HepG2 (cell line): Measurements from ENCODE around the gene NCS1. TPM values are rescaled to one million over a fixed set of nuclear protein-coding genes. Genes with fewer than 3 reads are reported as not detected.
A peak's percentile ranks its signal among the peaks of the same experiment; 100 is the strongest.

Source experiments
- ATAC-seq: fragments of 200-7000 bp; cut with Tn5 transposase; 3 replicates; pipeline ENCODE4 v1.9.1; 2020; ENCODE audit warnings: mild to moderate bottlenecking, moderate library complexity
- BruUV-seq: library from RNA; stranded (reverse); fragments of 400-500 nt; replicated peaks from 2 replicates; lab custom pipeline; 2021; lab: Mats Ljungman, UMichigan
- CTCF ChIA-PET: fragments of 300-600 bp; formaldehyde crosslinking; extraction: SDS; loops from one replicate; lab custom pipeline; 2021; ENCODE audit warnings: low total read pairs, inconsistent platforms, low intra/inter-chr PET ratio; lab: Yijun Ruan, JAX
- POLR2A ChIA-PET: fragments of 350-600 bp; sonication (Branson Sonifier 250); formaldehyde crosslinking; loops from one replicate; lab custom pipeline; 2020; ENCODE audit warnings: antibody characterized with exemption, inconsistent platforms; lab: Yijun Ruan, JAX
- DNase-seq: peaks from one replicate; pipeline ENCODE4 v3.0.0-alpha.2; 2015; ENCODE audit warnings: low spot score
- FAIRE-seq: peaks from 3 replicates; lab custom pipeline; 2011; peaks lifted over from hg19 to GRCh38; lab: Jason Lieb, UNC
- H2AFZ ChIP-seq: one replicate; pipeline ENCODE4 v1.6.1; 2011; ENCODE audit warnings: low read length, inconsistent platforms
- H3K27ac ChIP-seq: fragments of 300-600 bp; 3 replicates; pipeline ENCODE4 v1.8.0; 2011; ENCODE audit warnings: mixed run types, mild to moderate bottlenecking, mixed read lengths, low read length, inconsistent platforms; ENCODE audit not compliant: insufficient read depth; ENCODE audit errors: extremely low read length
- H3K27me3 ChIP-seq, 2 experiments: fragments of 200-600 bp in 1 of 2; 2 replicates in 1 of 2; 3 replicates in 1 of 2; pipeline versions ENCODE4 v1.6.0 to v1.8.0; 2011; ENCODE audit warnings: low read length in 2 of 2, mild to moderate bottlenecking in 2 of 2, moderate library complexity in 2 of 2, inconsistent platforms in 1 of 2; ENCODE audit not compliant: insufficient read depth in 2 of 2, control insufficient read depth in 1 of 2
- H3K36me3 ChIP-seq, 2 experiments: fragments of 200-600 bp in 1 of 2; replicated peaks in 1 of 2; 2 replicates in 1 of 2; 3 replicates in 1 of 2; pipeline versions ENCODE4 v1.5.1 to v1.8.0; 2011; ENCODE audit warnings: low read length in 2 of 2, inconsistent platforms in 1 of 2; ENCODE audit not compliant: insufficient read depth in 2 of 2, control insufficient read depth in 1 of 2
- H3K4me1 ChIP-seq: 2 replicates; pipeline ENCODE4 v1.5.1; 2012; ENCODE audit warnings: low read length, inconsistent platforms; ENCODE audit not compliant: insufficient read depth
- H3K4me2 ChIP-seq: 2 replicates; pipeline ENCODE4 v1.6.0; 2011; ENCODE audit warnings: low read depth, low read length, inconsistent platforms
- H3K4me3 ChIP-seq, 3 experiments: fragments of 200-600 bp in 1 of 3; sonication (generic), shearing (Covaris generic) in 1 of 3; replicated peaks in 1 of 3; 2 replicates each; pipeline ENCODE4 v1.5.1; 2011 to 2016; ENCODE audit warnings: low read length in 3 of 3, inconsistent platforms in 2 of 3, low read depth in 2 of 3, mild to moderate bottlenecking in 2 of 3, control low read depth in 1 of 3, mixed read lengths in 1 of 3; ENCODE audit not compliant: insufficient read depth in 1 of 3
- H3K79me2 ChIP-seq: one replicate; pipeline ENCODE4 v1.6.1; 2011; ENCODE audit warnings: low read length, inconsistent platforms; ENCODE audit not compliant: insufficient read depth
- H3K9ac ChIP-seq: 2 replicates; pipeline ENCODE4 v1.6.0; 2011; ENCODE audit warnings: mild to moderate bottlenecking, low read depth, low read length, inconsistent platforms; ENCODE audit not compliant: insufficient read depth
- H3K9me3 ChIP-seq: 2 replicates; pipeline ENCODE4 v1.5.1; 2012; ENCODE audit warnings: mild to moderate bottlenecking, low read length
- H4K20me1 ChIP-seq: 2 replicates; pipeline ENCODE4 v1.6.0; 2011; ENCODE audit warnings: inconsistent platforms, mild to moderate bottlenecking, low read length, moderate library complexity; ENCODE audit not compliant: insufficient read depth
- ATRX ChIP-seq: sonication (generic); formaldehyde crosslinking; IDR thresholded peaks from 2 replicates; pipeline ENCODE4 v1.4.0; 2020; ENCODE audit warnings: missing genetic modification reagents, borderline replicate concordance
- BRCA1 ChIP-seq: sonication (generic); formaldehyde crosslinking; IDR thresholded peaks from 2 replicates; pipeline ENCODE4 v1.4.0; 2020; ENCODE audit warnings: missing genetic modification reagents
- ETS1 ChIP-seq: sonication (generic); formaldehyde crosslinking; IDR thresholded peaks from 2 replicates; pipeline ENCODE4 v1.4.0; 2020; ENCODE audit warnings: missing genetic modification reagents
- NR2F1 ChIP-seq, 2 experiments: fragments of 450-650 bp in 1 of 2; formaldehyde crosslinking in 1 of 2; IDR thresholded peaks; 2 replicates each; pipeline versions ENCODE4 v1.5.0 to v1.6.1; 2016 to 2020; ENCODE audit warnings: mild to moderate bottlenecking in 1 of 2, missing compliant biosample characterization in 1 of 2, missing genetic modification reagents in 1 of 2, moderate library complexity in 1 of 2
- ZNF770 ChIP-seq: sonication (generic); formaldehyde crosslinking; IDR thresholded peaks from 2 replicates; pipeline ENCODE4 v1.5.0; 2020; ENCODE audit warnings: mild to moderate bottlenecking, missing genetic modification reagents
- WGBS: methylation state at CpG from one replicate; pipeline ENCODE4 v1.1.6; 2017; ENCODE audit warnings: low lambda C conversion rate; 5-methylcytosine and 5-hydroxymethylcytosine counted together
- in situ Hi-C: cut with HindIII; loops from 2 replicates; pipeline ENCODE4 v1.10.0; 2017; ENCODE audit warnings: low pct_unique_long_range_greater_than_20kb; ENCODE audit not compliant: extremely low pct_ligation_motif_present
- intact Hi-C: fragments of 100-400 bp; cut with micrococcal nuclease; formaldehyde crosslinking; loops from one replicate; pipeline ENCODE4 v1.10.0; 2022; ENCODE audit not compliant: unreplicated experiment
- polyA plus RNA-seq, 8 experiments: library from polyadenylated mRNA; depleted of rRNA in 3 of 8; stranded (reverse) in 7 of 8; unstranded in 1 of 8; fragments of >200 nt; fragmentation: Illumina TruSeq in 4 of 8; extraction: Trizol in 4 of 8; gene quantifications; 2 replicates each; pipeline versions ENCODE4 v1.2.1 to v1.2.3, GENCODE V29; 2011 to 2016; ENCODE audit warnings: low read depth in 4 of 8, missing spikeins in 1 of 8, mixed read lengths in 1 of 8; ENCODE audit not compliant: insufficient read depth in 1 of 8
- total RNA-seq, 5 experiments: library from RNA; depleted of rRNA; stranded (reverse); fragments of >200 nt; fragmentation: Illumina TruSeq; extraction: Trizol; gene quantifications; 2 replicates each; pipeline ENCODE4 v1.2.3, GENCODE V29; 2016; ENCODE audit warnings: low read depth in 1 of 5

Gene NCS1
- total and polyA plus RNA-seq, 2 of the 13 experiments (the other 11 are each of a cell fraction or from before 2014, with no cell fraction given), result 4.7 to 6.1 TPM

- BruUV-seq, result no TSS peak
- in situ Hi-C loops, result no loop called here
- intact Hi-C loops, result no loop called here
- Histone ChIP-seq H3K9me3 (no peaks in the 10 kb centered on the region), H3K4me2 (no peak overlapping the region), H3K4me3 (no peak overlapping the region), H3K79me2 (no peaks in the 10 kb centered on the region), H4K20me1 (no peaks in the 10 kb centered on the region)
- 0 out of 2 replicates have a peak, but pooled peaks have one; percentile 20 for TF ChIP-seq ZNF770
- no peak for TF ChIP-seq NR2F1 (CRISPR knock-in tag; IDR thresholded peaks at IDR 0.05)
- TF ChIP-seq, all 625 proteins: peak for 1
- no peak overlapping the region for H3K9ac ChIP-seq
- H3K4me1 ChIP-seq, result peaks cover 26% of the 10 kb centered on the region
- ChIA-PET CTCF (no interaction called here), POLR2A (no interaction called here)
- DNase-seq (no peak), FAIRE-seq (no peak), ATAC-seq (no peak)
- no peak overlapping the region for H3K27ac ChIP-seq
- 97% methylated on average over 5 of the region's 5 CpGs for WGBS
- no peaks in the 10 kb centered on the region for H3K27me3 ChIP-seq
- H2AFZ ChIP-seq, result no peak overlapping the region
- H3K36me3 ChIP-seq, result no peaks in the 10 kb centered on the region
Measured at GRCh38 chr9:130204341-130204740, 32.1 kb downstream of the NCS1 start.

GRCh38 chr9:130204959-130205358 is 32.8 kb downstream of the NCS1 start:
- ATAC-seq (no peak), DNase-seq (no peak), FAIRE-seq (no peak)
- intact Hi-C loops, result no loop called here
- no peak overlapping the region for H3K27ac ChIP-seq
- no peaks in the 10 kb centered on the region for H3K27me3 ChIP-seq
- in situ Hi-C loops, result no loop called here
- H3K4me3 ChIP-seq, result no peak overlapping the region
- no peaks in the 10 kb centered on the region for H4K20me1 ChIP-seq
- TF ChIP-seq BRCA1 (CRISPR knock-in tag) (no peak), ETS1 (CRISPR knock-in tag) (no peak), ATRX (no peak)
- no peak overlapping the region for H3K4me2 ChIP-seq
- H3K9ac ChIP-seq, result no peak overlapping the region
- H2AFZ ChIP-seq, result no peak overlapping the region
- BruUV-seq, result no TSS peak
- WGBS, result 85% methylated on average over 12 of the region's 12 CpGs
- no peaks in the 10 kb centered on the region for H3K9me3 ChIP-seq
- no peaks in the 10 kb centered on the region for H3K79me2 ChIP-seq
- CTCF ChIA-PET, result no interaction called here
- H3K36me3 ChIP-seq, result no peaks in the 10 kb centered on the region
- POLR2A ChIA-PET, result no interaction called here
- peaks cover 26% of the 10 kb centered on the region for H3K4me1 ChIP-seq
